ENCODE data around the gene ITGBL1. TPM values are rescaled to one million over a fixed set of nuclear protein-coding genes. Genes with fewer than 3 reads are reported as not detected.

The ITGBL1 gene
- total and polyA plus RNA-seq, 7 donors, result 0.44 to 5.7 (median 1.7) TPM

- Histone ChIP-seq H3K36me3 (ENCODE audit: insufficient read depth in 1 of 2, low read depth in 1 of 2) (no peaks in the 10 kb centered on the region), H3K27me3 (ENCODE audit: insufficient read depth in 3 of 3, low read length in 2 of 3) (no peaks in the 10 kb centered on the region), H3K4me3 (no peak overlapping the region), H3K4me1 (no peaks in the 10 kb centered on the region), H3K9me3 (no peaks in the 10 kb centered on the region), H3K27ac (no peak overlapping the region)
- DNase-seq, result no peak
- WGBS, 3 donors, result 80 to 97% (median 91%) methylated on average over 1 of the region's 1 CpG
- no peak for ATAC-seq
- TF ChIP-seq, protein P1, sequence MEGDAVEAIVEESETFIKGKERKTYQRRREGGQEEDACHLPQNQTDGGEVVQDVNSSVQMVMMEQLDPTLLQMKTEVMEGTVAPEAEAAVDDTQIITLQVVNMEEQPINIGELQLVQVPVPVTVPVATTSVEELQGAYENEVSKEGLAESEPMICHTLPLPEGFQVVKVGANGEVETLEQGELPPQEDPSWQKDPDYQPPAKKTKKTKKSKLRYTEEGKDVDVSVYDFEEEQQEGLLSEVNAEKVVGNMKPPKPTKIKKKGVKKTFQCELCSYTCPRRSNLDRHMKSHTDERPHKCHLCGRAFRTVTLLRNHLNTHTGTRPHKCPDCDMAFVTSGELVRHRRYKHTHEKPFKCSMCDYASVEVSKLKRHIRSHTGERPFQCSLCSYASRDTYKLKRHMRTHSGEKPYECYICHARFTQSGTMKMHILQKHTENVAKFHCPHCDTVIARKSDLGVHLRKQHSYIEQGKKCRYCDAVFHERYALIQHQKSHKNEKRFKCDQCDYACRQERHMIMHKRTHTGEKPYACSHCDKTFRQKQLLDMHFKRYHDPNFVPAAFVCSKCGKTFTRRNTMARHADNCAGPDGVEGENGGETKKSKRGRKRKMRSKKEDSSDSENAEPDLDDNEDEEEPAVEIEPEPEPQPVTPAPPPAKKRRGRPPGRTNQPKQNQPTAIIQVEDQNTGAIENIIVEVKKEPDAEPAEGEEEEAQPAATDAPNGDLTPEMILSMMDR (IDR thresholded peaks at IDR 0.05), result no peak
- intact Hi-C loops (cut with DNase I), result no loop called here
Observed at GRCh38 chr13:101565317-101565716, 112.8 kb downstream of the ITGBL1 start.

DNA sequence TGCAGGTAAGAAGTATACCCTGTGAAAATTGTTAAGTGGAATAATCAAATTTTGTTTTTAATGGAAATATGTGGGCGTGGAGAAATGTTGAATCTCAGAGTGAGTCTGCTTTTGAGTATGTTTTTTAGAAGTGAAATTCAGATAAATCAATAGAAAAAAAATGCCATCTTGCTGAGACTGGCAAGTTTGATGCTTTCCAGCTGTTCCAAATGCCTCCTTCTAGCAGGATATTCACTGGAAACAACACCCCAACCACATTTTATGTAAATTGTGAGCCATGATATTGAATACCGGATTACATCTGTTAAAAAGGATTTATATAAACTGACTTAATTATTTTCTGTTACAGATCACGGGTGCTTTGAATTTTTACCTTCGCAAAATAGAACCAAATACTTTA, 115.4 kb downstream of the ITGBL1 start:
- H3K27me3 ChIP-seq (ENCODE audit: insufficient read depth in 3 of 3, low read length in 2 of 3), result no peaks in the 10 kb centered on the region
- H3K4me3 ChIP-seq, result no peak overlapping the region
- intact Hi-C loops (cut with DNase I), result no loop called here
- ATAC-seq (no peak), DNase-seq (no peak)
- WGBS, 3 donors, result 58 to 64% (median 63%) methylated on average over 4 of the region's 4 CpGs
- TF ChIP-seq, protein P1 (IDR thresholded peaks at IDR 0.05), result no peak
- H3K4me1 ChIP-seq, result no peaks in the 10 kb centered on the region
- no peaks in the 10 kb centered on the region for H3K9me3 ChIP-seq
- H3K27ac ChIP-seq, result no peak overlapping the region
- H3K36me3 ChIP-seq (ENCODE audit: insufficient read depth in 1 of 2, low read depth in 1 of 2), result no peaks in the 10 kb centered on the region

- no peaks in the 10 kb centered on the region for H3K4me1 ChIP-seq
- DNase-seq (no peak), ATAC-seq (no peak)
- intact Hi-C loops (cut with DNase I), result no loop called here
- no peak overlapping the region for H3K4me3 ChIP-seq
- no peaks in the 10 kb centered on the region for H3K9me3 ChIP-seq
- H3K36me3 ChIP-seq (ENCODE audit: insufficient read depth in 1 of 2, low read depth in 1 of 2), result no peaks in the 10 kb centered on the region
- no peak overlapping the region for H3K27ac ChIP-seq
- 86 to 92% (median 89%) methylated on average over 1 of the region's 1 CpG for WGBS, 3 donors
- H3K27me3 ChIP-seq (ENCODE audit: insufficient read depth in 3 of 3, low read length in 2 of 3), result no peaks in the 10 kb centered on the region
- TF ChIP-seq, protein P1 (IDR thresholded peaks at IDR 0.05), result no peak
Observed at GRCh38 chr13:101569807-101570206, 117.3 kb downstream of the ITGBL1 start.

GRCh38 chr13:101570410-101570809, 117.9 kb downstream of the ITGBL1 start:
- ATAC-seq, result no peak
- Histone ChIP-seq H3K36me3 (ENCODE audit: insufficient read depth in 1 of 2, low read depth in 1 of 2) (no peaks in the 10 kb centered on the region), H3K27ac (no peak overlapping the region), H3K4me1 (no peaks in the 10 kb centered on the region), H3K9me3 (no peaks in the 10 kb centered on the region), H3K27me3 (ENCODE audit: insufficient read depth in 3 of 3, low read length in 2 of 3) (no peaks in the 10 kb centered on the region), H3K4me3 (no peak overlapping the region)
- no peak for DNase-seq
- intact Hi-C loops (cut with DNase I), result no loop called here
- TF ChIP-seq, protein P1 (IDR thresholded peaks at IDR 0.05), result no peak

DNA sequence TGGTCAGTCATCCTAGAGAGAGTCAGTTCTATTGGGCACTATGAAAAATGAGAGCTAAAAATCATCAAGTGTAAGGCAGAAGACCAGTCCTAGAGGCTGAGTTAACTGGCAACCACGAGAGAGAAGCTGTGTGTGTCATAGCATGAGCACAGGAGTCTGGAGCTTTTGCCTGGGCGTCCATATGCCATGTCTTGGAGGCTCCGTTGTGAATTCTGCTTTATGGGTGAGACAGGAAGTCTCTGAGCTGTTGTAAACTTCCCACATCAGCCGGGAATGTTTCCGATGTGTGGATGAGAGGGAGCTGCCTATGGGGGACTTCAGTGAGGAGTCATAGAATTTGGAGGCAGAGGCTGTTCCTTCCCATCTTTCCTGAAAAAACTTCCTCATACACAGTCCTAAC, 120.0 kb downstream of the ITGBL1 start:
- H3K27ac ChIP-seq, result no peak overlapping the region
- 50 to 61% (median 51%) methylated on average over 5 of the region's 5 CpGs for WGBS, 3 donors
- intact Hi-C loops (cut with DNase I), result no loop called here

More for the DNA sequence above, 120.0 kb downstream of the ITGBL1 start:
- H3K36me3 ChIP-seq (ENCODE audit: insufficient read depth in 1 of 2, low read depth in 1 of 2), result no peaks in the 10 kb centered on the region
- no peaks in the 10 kb centered on the region for H3K4me1 ChIP-seq
- ATAC-seq (no peak), DNase-seq (no peak)
- no peaks in the 10 kb centered on the region for H3K27me3 ChIP-seq (ENCODE audit: insufficient read depth in 3 of 3, low read length in 2 of 3)
- no peaks in the 10 kb centered on the region for H3K9me3 ChIP-seq
- H3K4me3 ChIP-seq, result no peak overlapping the region
- TF ChIP-seq, protein P1 (IDR thresholded peaks at IDR 0.05), result no peak
